ENCODE data around the gene JPH2. TPM values are rescaled to one million over a fixed set of nuclear protein-coding genes. Genes with fewer than 3 reads are reported as not detected.

Gene JPH2
- total RNA-seq, 1 donor from 2014 or later, result 0.07 TPM

GRCh38 chr20:44166008-44166407, 21.0 kb downstream of the JPH2 start:
- DNase-seq (ENCODE audit: low read depth, low spot score), result no peak
- no peak overlapping the region for H3K27ac Mint-ChIP-seq (ENCODE audit: unreplicated experiment)
- no peaks in the 10 kb centered on the region for H3K9me3 Mint-ChIP-seq
- no peaks in the 10 kb centered on the region for H3K36me3 Mint-ChIP-seq (ENCODE audit: low read depth)
- no peak overlapping the region for H3K4me3 Mint-ChIP-seq
- H3K27me3 Mint-ChIP-seq (ENCODE audit: low read depth), result peaks cover 15% of the 10 kb centered on the region
- no peak for TF ChIP-seq CTCF (conservative IDR thresholded peaks at IDR 0.05)
- peaks cover 13% of the 10 kb centered on the region for H3K4me1 Mint-ChIP-seq

- DNase-seq (ENCODE audit: low read depth, low spot score), result no peak
- no peak overlapping the region for H3K27ac Mint-ChIP-seq (ENCODE audit: unreplicated experiment)
- TF ChIP-seq CTCF (conservative IDR thresholded peaks at IDR 0.05), result no peak
- H3K9me3 Mint-ChIP-seq, result peaks cover 7% of the 10 kb centered on the region
- H3K4me1 Mint-ChIP-seq, result peaks cover 13% of the 10 kb centered on the region
- peaks cover 8% of the 10 kb centered on the region for H3K27me3 Mint-ChIP-seq (ENCODE audit: low read depth)
- no peaks in the 10 kb centered on the region for H3K36me3 Mint-ChIP-seq (ENCODE audit: low read depth)
- H3K4me3 Mint-ChIP-seq, result no peak overlapping the region
Measured at GRCh38 chr20:44160133-44160532, 26.9 kb downstream of the JPH2 start.

- peaks cover 13% of the 10 kb centered on the region for H3K4me1 Mint-ChIP-seq
- H3K4me3 Mint-ChIP-seq, result no peak overlapping the region
- no peaks in the 10 kb centered on the region for H3K36me3 Mint-ChIP-seq (ENCODE audit: low read depth)
- TF ChIP-seq CTCF (conservative IDR thresholded peaks at IDR 0.05), result no peak
- DNase-seq (ENCODE audit: low read depth, low spot score), result no peak
- peaks cover 7% of the 10 kb centered on the region for H3K9me3 Mint-ChIP-seq
- no peak overlapping the region for H3K27ac Mint-ChIP-seq (ENCODE audit: unreplicated experiment)
- H3K27me3 Mint-ChIP-seq (ENCODE audit: low read depth), result peaks cover 8% of the 10 kb centered on the region
Measured at GRCh38 chr20:44159711-44160110, 27.3 kb downstream of the JPH2 start.

GRCh38 chr20:44159125-44159524, 27.9 kb downstream of the JPH2 start:
- peaks cover 18% of the 10 kb centered on the region for H3K4me1 Mint-ChIP-seq
- no peak overlapping the region for H3K4me3 Mint-ChIP-seq
- H3K27ac Mint-ChIP-seq (ENCODE audit: unreplicated experiment), result no peak overlapping the region
- peaks cover 6% of the 10 kb centered on the region for H3K27me3 Mint-ChIP-seq (ENCODE audit: low read depth)
- no peak for TF ChIP-seq CTCF (conservative IDR thresholded peaks at IDR 0.05)
- H3K36me3 Mint-ChIP-seq (ENCODE audit: low read depth), result no peaks in the 10 kb centered on the region
- DNase-seq (ENCODE audit: low read depth, low spot score), result no peak
- peaks cover 7% of the 10 kb centered on the region for H3K9me3 Mint-ChIP-seq

GRCh38 chr20:44157061-44157460, 29.9 kb downstream of the JPH2 start:
- Mint-ChIP-seq H3K4me3 (no peak overlapping the region), H3K27ac (ENCODE audit: unreplicated experiment) (no peak overlapping the region), H3K27me3 (ENCODE audit: low read depth) (no peaks in the 10 kb centered on the region), H3K4me1 (peaks cover 32% of the 10 kb centered on the region), H3K36me3 (ENCODE audit: low read depth) (no peaks in the 10 kb centered on the region), H3K9me3 (peaks cover 7% of the 10 kb centered on the region)
- TF ChIP-seq CTCF (conservative IDR thresholded peaks at IDR 0.05), result no peak
- DNase-seq (ENCODE audit: low read depth, low spot score), result no peak

- DNase-seq (ENCODE audit: low read depth, low spot score), result no peak
- no peak overlapping the region for H3K27ac Mint-ChIP-seq (ENCODE audit: unreplicated experiment)
- no peaks in the 10 kb centered on the region for H3K27me3 Mint-ChIP-seq (ENCODE audit: low read depth)
Measured at GRCh38 chr20:44154521-44155001, 32.4 kb downstream of the JPH2 start.

More at GRCh38 chr20:44154521-44155001, 32.4 kb downstream of the JPH2 start:
- H3K36me3 Mint-ChIP-seq (ENCODE audit: low read depth), result no peaks in the 10 kb centered on the region
- no peak overlapping the region for H3K4me3 Mint-ChIP-seq
- H3K4me1 Mint-ChIP-seq, result peaks cover 32% of the 10 kb centered on the region
- no peak for TF ChIP-seq CTCF (conservative IDR thresholded peaks at IDR 0.05)
- peaks cover 5% of the 10 kb centered on the region for H3K9me3 Mint-ChIP-seq
